Thoracic aorta (tissue), 2 donors: ENCODE results near the gene IGLL1. TPM values are rescaled to one million over a fixed set of nuclear protein-coding genes. Genes with fewer than 3 reads are reported as not detected.
"Not testable (repeated sequence)": the region's sequence is repeated elsewhere in the genome, so short reads cannot be mapped to it uniquely, and the experiment has no call there.

Experiments used
- ATAC-seq: fragments of 150-250 bp; one replicate; pipeline ENCODE4 v1.8.0; 2017; ENCODE audit warnings: low read depth; ENCODE audit not compliant: insufficient number of reproducible peaks, low FRiP score
- DNase-seq: peaks from one replicate; pipeline ENCODE4 v3.0.0-alpha.2; 2020; ENCODE audit warnings: low spot score
- H3K27ac ChIP-seq, 2 donors: fragments of 200-600 bp; sonication (generic); 1 replicate in 1 of 2; 2 replicates in 1 of 2; pipeline ENCODE4 v1.5.1; 2016; ENCODE audit warnings: mild to moderate bottlenecking in 2 of 2, moderate library complexity in 2 of 2
- H3K27me3 ChIP-seq: fragments of 200-600 bp; sonication (generic); replicated peaks from 2 replicates; pipeline ENCODE4 v1.6.0; 2016; ENCODE audit warnings: mild to moderate bottlenecking; ENCODE audit not compliant: insufficient read depth
- H3K36me3 ChIP-seq: fragments of 200-600 bp; sonication (generic); one replicate; pipeline ENCODE4 v1.5.1; 2016
- H3K4me1 ChIP-seq, 2 donors: fragments of 200-600 bp; sonication (generic); 1 replicate in 1 of 2; 2 replicates in 1 of 2; pipeline versions ENCODE4 v1.5.1 to v1.6.0; 2016; ENCODE audit warnings: low read depth in 2 of 2, mild to moderate bottlenecking in 1 of 2; ENCODE audit not compliant: control insufficient read depth in 1 of 2
- H3K4me3 ChIP-seq: fragments of 200-600 bp; sonication (generic); 2 replicates; pipeline ENCODE4 v1.5.1; 2016; ENCODE audit warnings: mild to moderate bottlenecking
- H3K9me3 ChIP-seq: fragments of 200-600 bp; sonication (generic); 2 replicates; pipeline ENCODE4 v1.5.1; 2016
- CTCF ChIP-seq: fragments of 200-600 bp; sonication (generic); IDR thresholded peaks from one replicate; pipeline ENCODE4 v1.5.1; 2019; ENCODE audit warnings: antibody characterized with exemption
- total RNA-seq, 2 donors: library from RNA; depleted of rRNA; stranded (reverse); fragments of >200 nt; gene quantifications; one replicate each; pipeline versions ENCODE4 v1.1.0 to v1.2.3, GENCODE V29; 2016

The IGLL1 gene
- total RNA-seq, result not detected

GRCh38 chr22:23579870-23580575, at the start of gene IGLL1:
Gene IGLL1 (minus strand): TSS chr22:23580290. CDS start chr22:23580190, 100 bp downstream.
- H3K4me3 ChIP-seq, result no peak within 1 kb of the TSS
- no peak for ATAC-seq
- no peak within 1 kb of the TSS for H3K27ac ChIP-seq
- DNase-seq, result no peak
- no peaks in the 10 kb centered on the region for H3K36me3 ChIP-seq
- no peaks in the 10 kb centered on the region for H3K27me3 ChIP-seq
- H3K9me3 ChIP-seq, result no peaks in the 10 kb centered on the region
- no peaks in the 10 kb centered on the region for H3K4me1 ChIP-seq
- no peak for TF ChIP-seq CTCF

- H3K4me1 ChIP-seq, H3K4me3 ChIP-seq, H3K27ac ChIP-seq, H3K9me3 ChIP-seq, H3K36me3 ChIP-seq, DNase-seq, ATAC-seq, H3K27me3 ChIP-seq: not testable (repeated sequence)
Observed at GRCh38 chr22:23628056-23628743, 48.1 kb upstream of the IGLL1 start.

GRCh38 chr22:23627401-23628055, 47.4 kb upstream of the IGLL1 start:
- not testable (repeated sequence) for H3K27ac ChIP-seq, H3K4me3 ChIP-seq, H3K9me3 ChIP-seq, H3K4me1 ChIP-seq, H3K36me3 ChIP-seq, DNase-seq, H3K27me3 ChIP-seq, ATAC-seq

- H3K36me3 ChIP-seq, result no peaks in the 10 kb centered on the region
- no peaks in the 10 kb centered on the region for H3K4me1 ChIP-seq
- DNase-seq, result no peak
- ATAC-seq, result no peak
- no peaks in the 10 kb centered on the region for H3K9me3 ChIP-seq
- H3K4me3 ChIP-seq, result no peak overlapping the region
- H3K27me3 ChIP-seq, result no peaks in the 10 kb centered on the region
- TF ChIP-seq CTCF, result no peak
- no peak overlapping the region for H3K27ac ChIP-seq
Observed at GRCh38 chr22:23626286-23626975, 46.3 kb upstream of the IGLL1 start.

GRCh38 chr22:23622634-23623033, 42.5 kb upstream of the IGLL1 start:
- TF ChIP-seq CTCF, result no peak
- Histone ChIP-seq H3K4me1 (no peaks in the 10 kb centered on the region), H3K9me3 (no peaks in the 10 kb centered on the region), H3K36me3 (no peaks in the 10 kb centered on the region), H3K4me3 (no peak overlapping the region), H3K27ac (no peak overlapping the region), H3K27me3 (no peaks in the 10 kb centered on the region)
- DNase-seq (no peak), ATAC-seq (no peak)

- not testable (repeated sequence) for ATAC-seq, H3K4me3 ChIP-seq, DNase-seq, H3K27me3 ChIP-seq, H3K4me1 ChIP-seq, H3K27ac ChIP-seq, H3K9me3 ChIP-seq, H3K36me3 ChIP-seq
Observed at GRCh38 chr22:23621916-23622315, 41.8 kb upstream of the IGLL1 start.
